ENCODE measurements around the gene FGGY. TPM values are rescaled to one million over a fixed set of nuclear protein-coding genes. Genes with fewer than 3 reads are reported as not detected.

The FGGY gene
- total RNA-seq, 1 donor from 2014 or later = 9.0 TPM

DNA sequence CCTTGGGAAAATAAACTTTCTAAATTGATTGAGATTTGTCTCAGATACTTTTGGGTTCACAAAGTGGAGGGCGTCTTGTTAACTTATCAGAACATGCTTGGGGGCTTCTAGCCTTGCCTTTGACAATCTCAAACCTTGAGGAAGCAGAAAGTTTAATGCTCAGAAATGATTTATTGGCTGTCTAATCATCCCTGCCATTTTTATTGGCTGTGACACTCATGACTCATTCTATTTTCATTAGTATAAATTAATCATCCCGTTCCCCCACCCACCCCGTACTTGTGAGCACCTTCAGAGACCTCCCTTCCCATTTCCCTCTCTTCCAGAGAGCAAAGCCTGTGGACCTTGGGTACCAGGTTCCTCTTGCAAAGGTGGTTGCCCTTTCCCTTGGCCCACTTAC, 87.1 kb downstream of the FGGY start:
- H3K27ac Mint-ChIP-seq (ENCODE audit: unreplicated experiment) = no peak overlapping the region
- H3K4me3 Mint-ChIP-seq (ENCODE audit: unreplicated experiment) = no peak overlapping the region
- peaks cover 5% of the 10 kb centered on the region for H3K36me3 Mint-ChIP-seq (ENCODE audit: low read depth)

DNA sequence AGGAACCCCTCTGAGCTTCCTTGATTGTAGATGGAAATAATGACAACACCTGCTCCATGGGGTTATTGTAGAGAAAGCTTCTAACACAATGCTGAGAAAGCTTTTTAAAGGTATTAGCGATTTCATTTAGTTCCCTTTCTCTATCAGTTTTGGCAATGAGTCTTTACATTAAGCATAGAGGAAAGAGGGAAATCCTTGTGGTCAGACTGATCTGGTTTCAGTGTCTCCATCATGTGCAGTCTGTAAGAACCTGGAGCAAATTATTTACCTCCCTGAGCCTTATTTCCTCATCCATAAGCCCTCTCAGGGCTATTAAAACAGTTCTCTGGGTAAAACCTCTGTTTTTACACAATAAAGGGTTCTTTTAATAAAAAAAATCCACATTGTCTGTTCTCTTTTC, 87.5 kb downstream of the FGGY start:
- Mint-ChIP-seq H3K4me1 (ENCODE audit: low read depth) (no peaks in the 10 kb centered on the region), H3K27ac (ENCODE audit: unreplicated experiment) (no peak overlapping the region), H3K4me3 (ENCODE audit: unreplicated experiment) (no peak overlapping the region), H3K27me3 (ENCODE audit: low read depth) (no peaks in the 10 kb centered on the region), H3K9me3 (ENCODE audit: low read depth) (peaks cover 2% of the 10 kb centered on the region), H3K36me3 (ENCODE audit: low read depth) (peaks cover 5% of the 10 kb centered on the region)
- DNase-seq (ENCODE audit: low spot score) = no peak
- TF ChIP-seq, protein P1, sequence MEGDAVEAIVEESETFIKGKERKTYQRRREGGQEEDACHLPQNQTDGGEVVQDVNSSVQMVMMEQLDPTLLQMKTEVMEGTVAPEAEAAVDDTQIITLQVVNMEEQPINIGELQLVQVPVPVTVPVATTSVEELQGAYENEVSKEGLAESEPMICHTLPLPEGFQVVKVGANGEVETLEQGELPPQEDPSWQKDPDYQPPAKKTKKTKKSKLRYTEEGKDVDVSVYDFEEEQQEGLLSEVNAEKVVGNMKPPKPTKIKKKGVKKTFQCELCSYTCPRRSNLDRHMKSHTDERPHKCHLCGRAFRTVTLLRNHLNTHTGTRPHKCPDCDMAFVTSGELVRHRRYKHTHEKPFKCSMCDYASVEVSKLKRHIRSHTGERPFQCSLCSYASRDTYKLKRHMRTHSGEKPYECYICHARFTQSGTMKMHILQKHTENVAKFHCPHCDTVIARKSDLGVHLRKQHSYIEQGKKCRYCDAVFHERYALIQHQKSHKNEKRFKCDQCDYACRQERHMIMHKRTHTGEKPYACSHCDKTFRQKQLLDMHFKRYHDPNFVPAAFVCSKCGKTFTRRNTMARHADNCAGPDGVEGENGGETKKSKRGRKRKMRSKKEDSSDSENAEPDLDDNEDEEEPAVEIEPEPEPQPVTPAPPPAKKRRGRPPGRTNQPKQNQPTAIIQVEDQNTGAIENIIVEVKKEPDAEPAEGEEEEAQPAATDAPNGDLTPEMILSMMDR (IDR thresholded peaks at IDR 0.05) = no peak

More for the DNA sequence above, 87.1 kb downstream of the FGGY start:
- TF ChIP-seq, protein P1 (IDR thresholded peaks at IDR 0.05) = no peak
- Mint-ChIP-seq H3K4me1 (ENCODE audit: low read depth) (no peaks in the 10 kb centered on the region), H3K9me3 (ENCODE audit: low read depth) (peaks cover 2% of the 10 kb centered on the region), H3K27me3 (ENCODE audit: low read depth) (no peaks in the 10 kb centered on the region)
- no peak for DNase-seq (ENCODE audit: low spot score)

DNA sequence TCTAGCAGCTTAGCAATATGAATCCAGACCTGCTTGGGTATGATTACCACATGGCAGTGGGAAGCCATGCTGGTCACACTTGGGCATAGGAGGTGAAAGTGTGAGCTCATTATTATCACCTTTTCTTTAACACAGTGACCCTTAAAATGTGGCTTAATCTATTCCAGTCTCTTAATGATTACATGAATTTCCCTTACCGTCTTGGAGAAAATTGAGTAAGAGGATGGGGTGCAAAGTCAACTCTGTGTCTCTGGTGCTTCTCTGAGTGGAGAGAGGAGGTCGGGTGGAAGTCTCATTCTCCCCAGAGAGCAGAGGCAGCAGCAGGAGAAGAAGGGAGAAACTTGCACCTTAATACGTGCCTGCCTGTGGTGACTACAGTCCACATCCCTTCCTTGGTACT, 91.3 kb downstream of the FGGY start:
- H3K27me3 Mint-ChIP-seq (ENCODE audit: low read depth) = no peaks in the 10 kb centered on the region
- H3K9me3 Mint-ChIP-seq (ENCODE audit: low read depth) = no peaks in the 10 kb centered on the region
- peaks cover 23% of the 10 kb centered on the region for H3K4me1 Mint-ChIP-seq (ENCODE audit: low read depth)
- TF ChIP-seq, protein P1 (IDR thresholded peaks at IDR 0.05) = no peak
- no peak overlapping the region for H3K4me3 Mint-ChIP-seq (ENCODE audit: unreplicated experiment)
- no peak for DNase-seq (ENCODE audit: low spot score)
- peaks cover 2% of the 10 kb centered on the region for H3K36me3 Mint-ChIP-seq (ENCODE audit: low read depth)
- no peak overlapping the region for H3K27ac Mint-ChIP-seq (ENCODE audit: unreplicated experiment)

DNA sequence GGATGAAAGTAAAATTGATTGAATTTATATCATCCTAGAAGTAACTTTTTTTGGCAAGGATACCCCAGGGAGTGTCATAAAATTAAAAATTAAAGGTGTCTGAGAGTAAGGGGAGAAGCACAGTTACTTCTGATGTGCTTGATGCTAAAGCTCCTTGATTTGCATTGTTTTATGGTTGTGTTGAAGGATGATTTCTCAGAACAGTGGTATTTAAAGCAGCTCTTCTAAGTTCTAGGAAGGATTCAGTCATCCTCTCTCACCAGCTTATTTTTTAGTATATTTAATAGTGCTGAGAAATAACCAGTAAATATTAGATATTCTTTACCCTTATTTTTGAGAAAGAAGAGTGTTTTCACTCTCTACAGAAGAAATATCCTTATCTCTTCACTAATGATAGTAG, 93.0 kb downstream of the FGGY start:
- TF ChIP-seq, protein P1 (IDR thresholded peaks at IDR 0.05) = no peak
- peaks cover 2% of the 10 kb centered on the region for H3K36me3 Mint-ChIP-seq (ENCODE audit: low read depth)
- H3K27me3 Mint-ChIP-seq (ENCODE audit: low read depth) = no peaks in the 10 kb centered on the region
- peaks cover 40% of the 10 kb centered on the region for H3K4me1 Mint-ChIP-seq (ENCODE audit: low read depth)
- no peak overlapping the region for H3K27ac Mint-ChIP-seq (ENCODE audit: unreplicated experiment)
- DNase-seq (ENCODE audit: low spot score) = no peak
- H3K4me3 Mint-ChIP-seq (ENCODE audit: unreplicated experiment) = no peak overlapping the region
- no peaks in the 10 kb centered on the region for H3K9me3 Mint-ChIP-seq (ENCODE audit: low read depth)

DNA sequence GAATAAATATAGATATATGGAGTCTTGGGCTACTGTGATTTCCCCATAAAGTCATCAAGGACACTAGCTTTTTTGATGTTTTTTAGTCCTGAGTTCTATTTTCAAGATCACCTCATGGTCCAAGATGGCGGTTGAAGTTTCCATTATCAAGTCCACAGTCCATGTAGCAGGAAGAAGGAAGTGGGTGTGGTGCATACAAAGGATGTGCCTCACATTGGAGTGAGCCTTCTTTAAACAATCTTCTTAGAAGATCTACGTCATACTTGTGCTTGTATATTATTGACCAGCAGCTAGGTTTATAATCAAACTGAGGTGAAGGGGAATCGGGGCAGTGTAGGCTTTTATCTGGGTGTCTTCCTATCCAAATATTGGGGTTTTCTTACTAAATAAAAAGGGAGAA, 93.4 kb downstream of the FGGY start:
- Mint-ChIP-seq H3K36me3 (ENCODE audit: low read depth) (peaks cover 2% of the 10 kb centered on the region), H3K27me3 (ENCODE audit: low read depth) (no peaks in the 10 kb centered on the region), H3K4me3 (ENCODE audit: unreplicated experiment) (no peak overlapping the region), H3K4me1 (ENCODE audit: low read depth) (peaks cover 44% of the 10 kb centered on the region), H3K9me3 (ENCODE audit: low read depth) (no peaks in the 10 kb centered on the region), H3K27ac (ENCODE audit: unreplicated experiment) (no peak overlapping the region)
- no peak for DNase-seq (ENCODE audit: low spot score)
- TF ChIP-seq, protein P1 (IDR thresholded peaks at IDR 0.05) = no peak

All from chondrocyte (in vitro differentiated cells).